GM10266 (cell line): Measurements from ENCODE around the gene TMTC1.

ENCODE experiments used
- DNase-seq: peaks from one replicate; pipeline ENCODE4 v3.0.0; 2012; ENCODE audit errors: extremely low spot score
- CTCF ChIP-seq: IDR thresholded peaks from 2 replicates; pipeline ENCODE4 v1.5.1; 2012; ENCODE audit warnings: mild to moderate bottlenecking, low read depth; ENCODE audit not compliant: control insufficient read depth, insufficient read depth; ENCODE audit errors: missing control alignments

TMTC1 gene

GRCh38 chr12:29807129-29807528, 23.4 kb upstream of the TMTC1 start:
- no peak for TF ChIP-seq CTCF
- DNase-seq, result no peak

GRCh38 chr12:29804019-29804418, 20.3 kb upstream of the TMTC1 start:
- no peak for DNase-seq
- TF ChIP-seq CTCF, result no peak

- no peak for TF ChIP-seq CTCF
Measured at GRCh38 chr12:29799591-29799990, 15.8 kb upstream of the TMTC1 start.

GRCh38 chr12:29797565-29798355, 14.0 kb upstream of the TMTC1 start:
- TF ChIP-seq CTCF, result no peak

More at GRCh38 chr12:29799591-29799990, 15.8 kb upstream of the TMTC1 start:
- no peak for DNase-seq

GRCh38 chr12:29796823-29797263, 13.1 kb upstream of the TMTC1 start:
- DNase-seq, result no peak
- TF ChIP-seq CTCF, result no peak

More at GRCh38 chr12:29797565-29798355, 14.0 kb upstream of the TMTC1 start:
- no peak for DNase-seq

GRCh38 chr12:29795715-29796114, 12.0 kb upstream of the TMTC1 start:
- DNase-seq, result no peak
- TF ChIP-seq CTCF, result no peak

GRCh38 chr12:29794862-29795261, 11.1 kb upstream of the TMTC1 start:
- TF ChIP-seq CTCF, result no peak
- DNase-seq, result no peak
